Measurements from ENCODE around the gene NMUR1. TPM values are rescaled to one million over a fixed set of nuclear protein-coding genes. Genes with fewer than 3 reads are reported as not detected.
"Not testable (repeated sequence)": the region's sequence is repeated elsewhere in the genome, so short reads cannot be mapped to it uniquely, and the experiment has no call there.

Gene NMUR1
- total and polyA plus RNA-seq, 2 donors (not counting 3 experiments of a cell fraction or from before 2014, with no cell fraction given) = not detected

GRCh38 chr2:231556496-231556895 lies 26.3 kb upstream of the NMUR1 start:
- FAIRE-seq; H3K9me3 ChIP-seq (replicated peaks; ENCODE audit: control insufficient read depth, insufficient read depth, low read length); dilution Hi-C loops (cut with MboI; ENCODE audit: extremely low pct_ligation_motif_present, low sequenced_read_pairs); H2AFZ ChIP-seq (ENCODE audit: low read depth, low read length); H3K4me2 ChIP-seq (ENCODE audit: insufficient read depth, low read length); DNase-seq (ENCODE audit: low read depth, low spot score); H3K9ac ChIP-seq (replicated peaks; ENCODE audit: extremely low read depth, insufficient read depth, low read length); H3K27me3 ChIP-seq (ENCODE audit: control insufficient read depth in 2 of 2, insufficient read depth in 2 of 2, low read length in 2 of 2); H3K79me2 ChIP-seq (ENCODE audit: control insufficient read depth, insufficient read depth, low read length); H3K36me3 ChIP-seq (ENCODE audit: control insufficient read depth in 2 of 2, extremely low read depth in 1 of 2, insufficient read depth in 2 of 2, low read length in 2 of 2); H3K9me1 ChIP-seq (replicated peaks; ENCODE audit: control insufficient read depth, extremely low read depth, insufficient read depth, low read length); H3K4me3 ChIP-seq (replicated peaks in 1 of 3; ENCODE audit: insufficient read depth in 1 of 3, low read depth in 1 of 3, low read length in 3 of 3); POLR2A ChIA-PET; H3K4me1 ChIP-seq (ENCODE audit: control insufficient read depth, extremely low read depth, insufficient read depth, low read length); H3K27ac ChIP-seq (ENCODE audit: insufficient read depth, low read depth, low read length); H4K20me1 ChIP-seq (replicated peaks; ENCODE audit: control insufficient read depth, extremely low read depth, insufficient read depth, low read length); BruUV-seq (replicated peaks): not testable (repeated sequence)
- CTCF ChIA-PET = interaction anchor here (1.0 to 5.2 kb wide), 5 partner anchors 23 to 73 kb away, joined by 3 to 40 read pairs (median 10); partner anchors contain the start of gene NMUR1
- intact Hi-C loops (cut with micrococcal nuclease) = loop anchor here (5.0 kb wide), 1 partner anchor 94 kb away; the partner anchor contains the start of gene NCL

GRCh38 chr2:231554748-231555545 lies 24.7 kb upstream of the NMUR1 start:
- peaks cover 5% of the 10 kb centered on the region for H3K4me1 ChIP-seq (ENCODE audit: control insufficient read depth, extremely low read depth, insufficient read depth, low read length)
- H3K27me3 ChIP-seq (ENCODE audit: control insufficient read depth in 2 of 2, insufficient read depth in 2 of 2, low read length in 2 of 2) = no peaks in the 10 kb centered on the region
- H3K9me3 ChIP-seq (replicated peaks; ENCODE audit: control insufficient read depth, insufficient read depth, low read length) = no peaks in the 10 kb centered on the region
- H2AFZ ChIP-seq (ENCODE audit: low read depth, low read length) = peak overlapping the region; percentile 98
- no peak for TF ChIP-seq EZH2 (IDR thresholded peaks at IDR 0.05; ENCODE audit: borderline replicate concordance, low read depth, low read length, severe bottlenecking)
- TF ChIP-seq CTCF (IDR thresholded peaks at IDR 0.05; ENCODE audit: extremely low read depth in 1 of 2, insufficient read depth in 1 of 2, low read depth in 1 of 2, low read length in 2 of 2) = no peak
- TF ChIP-seq JUN (IDR thresholded peaks at IDR 0.05; ENCODE audit: borderline replicate concordance, insufficient read depth, insufficient read length, low read depth) = no peak
- no peak for TF ChIP-seq MAX (IDR thresholded peaks at IDR 0.05; ENCODE audit: insufficient read depth, insufficient read length)
- no peak for TF ChIP-seq POLR2A (IDR thresholded peaks at IDR 0.05; ENCODE audit: low read depth, low read length)
- TF ChIP-seq POLR2AphosphoS5 (IDR thresholded peaks at IDR 0.05; ENCODE audit: insufficient read depth, low read depth, low read length) = no peak
- no peak for TF ChIP-seq FOS (IDR thresholded peaks at IDR 0.05; ENCODE audit: borderline replicate concordance, insufficient read depth, low read length)
- TF ChIP-seq MYC (IDR thresholded peaks at IDR 0.05; ENCODE audit: low read depth, low read length) = no peak
- no peak for TF ChIP-seq GATA2 (IDR thresholded peaks at IDR 0.05; ENCODE audit: insufficient read depth, insufficient read length, low read depth, low read length)
- H3K27ac ChIP-seq (ENCODE audit: insufficient read depth, low read depth, low read length) = no peak overlapping the region
- H3K36me3 ChIP-seq (ENCODE audit: control insufficient read depth in 2 of 2, extremely low read depth in 1 of 2, insufficient read depth in 2 of 2, low read length in 2 of 2) = no peaks in the 10 kb centered on the region
- no TSS peak for BruUV-seq (replicated peaks)
- H3K4me3 ChIP-seq (replicated peaks in 1 of 3; ENCODE audit: insufficient read depth in 1 of 3, low read depth in 1 of 3, low read length in 3 of 3) = peak overlapping the region in 1 of 3 experiments; percentile 6
- dilution Hi-C loops (cut with MboI; ENCODE audit: extremely low pct_ligation_motif_present, low sequenced_read_pairs) = no loop called here
- POLR2A ChIA-PET = no interaction called here
- FAIRE-seq (peak; percentile 24), DNase-seq (ENCODE audit: low read depth, low spot score) (peak; percentile 42)
- CTCF ChIA-PET = interaction anchor here (0.9 to 5.2 kb wide), 10 partner anchors 9 to 71 kb away, joined by 3 to 40 read pairs (median 6); partner anchors contain the start of gene NMUR1
- peak overlapping the region; percentile 0 for H3K4me2 ChIP-seq (ENCODE audit: insufficient read depth, low read length)
- no peak overlapping the region for H3K9ac ChIP-seq (replicated peaks; ENCODE audit: extremely low read depth, insufficient read depth, low read length)
- H3K9me1 ChIP-seq (replicated peaks; ENCODE audit: control insufficient read depth, extremely low read depth, insufficient read depth, low read length) = no peaks in the 10 kb centered on the region
- H4K20me1 ChIP-seq (replicated peaks; ENCODE audit: control insufficient read depth, extremely low read depth, insufficient read depth, low read length) = no peaks in the 10 kb centered on the region
- intact Hi-C loops (cut with micrococcal nuclease) = loop anchor here (5.0 kb wide), 1 partner anchor 93 kb away; the partner anchor contains the start of gene NCL
- H3K79me2 ChIP-seq (ENCODE audit: control insufficient read depth, insufficient read depth, low read length) = no peaks in the 10 kb centered on the region
